ENCODE data around the gene QKI. TPM values are rescaled to one million over a fixed set of nuclear protein-coding genes. Genes with fewer than 3 reads are reported as not detected.

Gene QKI
- total RNA-seq, 1 experiment from 2014 or later = 176 TPM

DNA sequence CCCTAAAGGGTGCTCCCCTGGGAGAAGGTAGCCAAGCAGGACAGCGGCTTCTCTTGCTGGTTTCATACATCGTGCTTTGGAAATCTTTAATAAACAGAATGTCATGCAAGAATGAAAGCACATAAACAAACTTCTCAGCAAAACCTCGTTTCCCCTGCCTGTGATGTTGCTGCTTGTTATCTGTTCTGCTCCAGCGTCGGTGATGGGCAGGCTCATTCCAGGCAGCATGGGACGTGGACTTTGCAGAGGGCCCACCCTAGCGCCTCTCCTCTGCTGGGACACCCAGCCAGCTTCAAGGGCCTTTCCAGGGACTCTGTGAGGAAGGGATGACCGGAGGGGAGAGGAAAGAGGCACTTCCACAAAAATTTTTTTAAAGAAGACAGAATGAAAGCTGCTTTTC is 197.7 kb downstream of the QKI start:
- WGBS (ENCODE audit: extremely low coverage, insufficient read length, low lambda C conversion rate) = no CpG with 5 or more reads among the region's 8 CpGs
- H2BK120ac ChIP-seq (ENCODE audit: low read depth, low read length, poor library complexity, severe bottlenecking) = no peak overlapping the region
- no peak overlapping the region for H3K9ac ChIP-seq (ENCODE audit: extremely low read depth, insufficient read length, low read length)
- no peak overlapping the region for H2BK20ac ChIP-seq (ENCODE audit: low read depth, low read length, poor library complexity, severe bottlenecking)
- H3K4me2 ChIP-seq (ENCODE audit: insufficient read depth, insufficient read length, low read length) = no peak overlapping the region
- H4K20me1 ChIP-seq (ENCODE audit: control insufficient read depth, insufficient read depth, insufficient read length) = no peaks in the 10 kb centered on the region
- no peak overlapping the region for H3K4ac ChIP-seq (ENCODE audit: low read depth, low read length)
- H3K27ac Mint-ChIP-seq = no peak overlapping the region
- H3K9me3 Mint-ChIP-seq = no peaks in the 10 kb centered on the region; a peak in 1 of 5 replicates
- H3K27me3 ChIP-seq (ENCODE audit: insufficient read depth, low read length) = no peaks in the 10 kb centered on the region
- no peaks in the 10 kb centered on the region for H3K23me2 ChIP-seq (ENCODE audit: insufficient read length, low read depth, low read length, poor library complexity, severe bottlenecking)
- H2AFZ ChIP-seq (ENCODE audit: low read length) = no peak overlapping the region
- no peak overlapping the region for H4K8ac ChIP-seq (replicated peaks; ENCODE audit: insufficient read length, low read depth, low read length)
- no peak overlapping the region for H3K56ac ChIP-seq (ENCODE audit: insufficient read length, low read depth, low read length)
- no peak overlapping the region for H4K5ac ChIP-seq (ENCODE audit: insufficient read length, low read depth, low read length)
- H3T11ph ChIP-seq (ENCODE audit: low read length) = no peak overlapping the region
- H3K18ac ChIP-seq (ENCODE audit: insufficient read length, low read depth, low read length) = no peak overlapping the region
- H4K91ac ChIP-seq (ENCODE audit: insufficient read length, low read depth, low read length) = no peak overlapping the region
- H3K4me1 Mint-ChIP-seq = peaks cover 17 to 19% of the 10 kb centered on the region in 2 experiments
- no peaks in the 10 kb centered on the region; a peak in 1 of 7 replicates for H3K36me3 Mint-ChIP-seq (ENCODE audit: insufficient read depth in 1 of 3, low read depth in 3 of 3)
- H2BK15ac ChIP-seq (ENCODE audit: low read depth, low read length) = no peak overlapping the region
- no peaks in the 10 kb centered on the region for H3K9me3 ChIP-seq (ENCODE audit: control insufficient read depth, low read depth, low read length)
- no peak overlapping the region for H3K27ac ChIP-seq (ENCODE audit: insufficient read length, low read depth, low read length)
- no peak overlapping the region for H3K14ac ChIP-seq (ENCODE audit: insufficient read depth, low read length)
- H3K23ac ChIP-seq (ENCODE audit: insufficient read length, low read depth, low read length) = no peak overlapping the region
- no peaks in the 10 kb centered on the region for H3K4me1 ChIP-seq (ENCODE audit: insufficient read depth, low read length)
- no peak overlapping the region for H2AK5ac ChIP-seq (ENCODE audit: insufficient read length, low read length)
- no peaks in the 10 kb centered on the region for H3K79me1 ChIP-seq (ENCODE audit: insufficient read depth, low read depth, low read length, poor library complexity, severe bottlenecking)
- H2BK5ac ChIP-seq (ENCODE audit: insufficient read length, low read length) = no peak overlapping the region
- H3K4me3 Mint-ChIP-seq = no peak overlapping the region
- H3K27me3 Mint-ChIP-seq (ENCODE audit: low read depth) = no peaks in the 10 kb centered on the region; the same call in 1 of the 2 replicates
- H2BK12ac ChIP-seq (ENCODE audit: insufficient read length, low read depth, low read length) = no peak overlapping the region
- no peaks in the 10 kb centered on the region for H3K79me2 ChIP-seq (ENCODE audit: insufficient read depth, low read length)
- DNase-seq = no peak
- TF ChIP-seq, protein P1, sequence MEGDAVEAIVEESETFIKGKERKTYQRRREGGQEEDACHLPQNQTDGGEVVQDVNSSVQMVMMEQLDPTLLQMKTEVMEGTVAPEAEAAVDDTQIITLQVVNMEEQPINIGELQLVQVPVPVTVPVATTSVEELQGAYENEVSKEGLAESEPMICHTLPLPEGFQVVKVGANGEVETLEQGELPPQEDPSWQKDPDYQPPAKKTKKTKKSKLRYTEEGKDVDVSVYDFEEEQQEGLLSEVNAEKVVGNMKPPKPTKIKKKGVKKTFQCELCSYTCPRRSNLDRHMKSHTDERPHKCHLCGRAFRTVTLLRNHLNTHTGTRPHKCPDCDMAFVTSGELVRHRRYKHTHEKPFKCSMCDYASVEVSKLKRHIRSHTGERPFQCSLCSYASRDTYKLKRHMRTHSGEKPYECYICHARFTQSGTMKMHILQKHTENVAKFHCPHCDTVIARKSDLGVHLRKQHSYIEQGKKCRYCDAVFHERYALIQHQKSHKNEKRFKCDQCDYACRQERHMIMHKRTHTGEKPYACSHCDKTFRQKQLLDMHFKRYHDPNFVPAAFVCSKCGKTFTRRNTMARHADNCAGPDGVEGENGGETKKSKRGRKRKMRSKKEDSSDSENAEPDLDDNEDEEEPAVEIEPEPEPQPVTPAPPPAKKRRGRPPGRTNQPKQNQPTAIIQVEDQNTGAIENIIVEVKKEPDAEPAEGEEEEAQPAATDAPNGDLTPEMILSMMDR (conservative IDR thresholded peaks at IDR 0.05) = no peak
